Esophagus muscularis mucosa (tissue), 4 donors: ENCODE results near the gene UROC1. TPM values are rescaled to one million over a fixed set of nuclear protein-coding genes. Genes with fewer than 3 reads are reported as not detected.

Experiments used
- DNase-seq: peaks from one replicate; pipeline ENCODE4 v3.0.0-alpha.2; 2017; ENCODE audit errors: extremely low spot score
- H3K27ac ChIP-seq, 4 donors: fragments of 200-600 bp; sonication (generic); replicated peaks in 1 of 4; 1 replicate in 3 of 4; 2 replicates in 1 of 4; pipeline ENCODE4 v1.5.1; 2016 to 2019; ENCODE audit warnings: mild to moderate bottlenecking in 1 of 4
- H3K27me3 ChIP-seq, 4 donors: fragments of 200-600 bp; sonication (generic); one replicate each; pipeline versions ENCODE4 v1.5.1 to v1.6.0; 2016 to 2019
- H3K36me3 ChIP-seq, 4 donors: fragments of 200-600 bp; sonication (generic); one replicate each; pipeline ENCODE4 v1.5.1; 2016 to 2019
- H3K4me1 ChIP-seq, 4 donors: fragments of 200-600 bp; sonication (generic); one replicate each; pipeline ENCODE4 v1.5.1; 2016 to 2019
- H3K4me3 ChIP-seq, 4 donors: fragments of 200-600 bp; sonication (generic); 1 replicate in 2 of 4; 2 replicates in 2 of 4; pipeline ENCODE4 v1.5.1; 2016 to 2019; ENCODE audit warnings: mild to moderate bottlenecking in 4 of 4, moderate library complexity in 1 of 4
- H3K9me3 ChIP-seq, 4 donors: fragments of 200-600 bp; sonication (generic); 1 replicate in 3 of 4; 2 replicates in 1 of 4; pipeline ENCODE4 v1.5.1; 2016 to 2019
- CTCF ChIP-seq, 3 experiments: fragments of 200-600 bp in 2 of 3; fragments of 450-650 bp in 1 of 3; sonication (generic) in 2 of 3; IDR thresholded peaks; one replicate each; pipeline ENCODE4 v1.5.1; 2017 to 2019; ENCODE audit warnings: antibody characterized with exemption in 3 of 3, mild to moderate bottlenecking in 2 of 3, moderate library complexity in 1 of 3
- EP300 ChIP-seq: sonication (generic); formaldehyde crosslinking; IDR thresholded peaks from one replicate; pipeline ENCODE4 v1.6.1; 2017; ENCODE audit warnings: antibody characterized with exemption
- POLR2A ChIP-seq: fragments of 450-650 bp; IDR thresholded peaks from one replicate; pipeline ENCODE4 v1.6.1; 2017; ENCODE audit warnings: antibody characterized with exemption, moderate library complexity, mild to moderate bottlenecking, low read depth
- POLR2AphosphoS5 ChIP-seq, 2 donors: sonication (generic); formaldehyde crosslinking; IDR thresholded peaks; one replicate each; pipeline ENCODE4 v1.6.1; 2017; ENCODE audit warnings: antibody characterized with exemption in 2 of 2
- WGBS: methylation state at CpG from one replicate; pipeline ENCODE4 v1.1.5; 2018; 5-methylcytosine and 5-hydroxymethylcytosine counted together
- intact Hi-C: fragments of 100-400 bp; cut with DNase I; formaldehyde crosslinking; loops from one replicate; pipeline ENCODE4 v1.15.1; 2023
- total RNA-seq, 4 donors: library from RNA; depleted of rRNA; stranded (reverse); fragments of >200 nt; gene quantifications; one replicate each; pipeline versions ENCODE4 v1.1.0 to v1.2.1, GENCODE V29; 2016

The UROC1 gene
- total RNA-seq, 4 donors from 2014 or later: not detected

- no peak for DNase-seq
- intact Hi-C loops: no loop called here
- WGBS: 82% methylated on average over 8 of the region's 8 CpGs
- Histone ChIP-seq H3K9me3 (no peaks in the 10 kb centered on the region), H3K27me3 (no peaks in the 10 kb centered on the region), H3K27ac (no peak overlapping the region), H3K4me1 (peaks cover 3 to 24% (median 13%) of the 10 kb centered on the region in 4 donors), H3K4me3 (no peak overlapping the region), H3K36me3 (peaks cover 12 to 62% (median 50%) of the 10 kb centered on the region in 4 donors)
- TF ChIP-seq POLR2A (no peak), CTCF (IDR thresholded peaks at IDR 0.05) (no peak), POLR2AphosphoS5 (IDR thresholded peaks at IDR 0.05) (no peak), EP300 (no peak)
These were observed 68.7 kb downstream of the UROC1 start for GRCh38 chr3:126448893-126449180.

GRCh38 chr3:126448136-126448892 lies 69.3 kb downstream of the UROC1 start:
- TF ChIP-seq EP300 (no peak), POLR2A (no peak), CTCF (IDR thresholded peaks at IDR 0.05) (no peak), POLR2AphosphoS5 (IDR thresholded peaks at IDR 0.05) (no peak)
- DNase-seq: no peak
- WGBS: 93% methylated on average over 12 of the region's 17 CpGs
- H3K4me3 ChIP-seq: no peak overlapping the region
- peaks cover 3 to 24% (median 13%) of the 10 kb centered on the region in 4 donors for H3K4me1 ChIP-seq
- no peaks in the 10 kb centered on the region for H3K9me3 ChIP-seq
- intact Hi-C loops: no loop called here
- no peak overlapping the region for H3K27ac ChIP-seq
- H3K36me3 ChIP-seq: peaks cover 12 to 58% (median 50%) of the 10 kb centered on the region in 4 donors
- no peaks in the 10 kb centered on the region for H3K27me3 ChIP-seq

- peaks cover 12 to 57% (median 49%) of the 10 kb centered on the region in 4 donors for H3K36me3 ChIP-seq
- no peak overlapping the region for H3K27ac ChIP-seq
- peaks cover 3 to 24% (median 13%) of the 10 kb centered on the region in 4 donors for H3K4me1 ChIP-seq
- intact Hi-C loops: no loop called here
- DNase-seq: no peak
- H3K9me3 ChIP-seq: no peaks in the 10 kb centered on the region
- H3K27me3 ChIP-seq: no peaks in the 10 kb centered on the region
- H3K4me3 ChIP-seq: no peak overlapping the region
- no peak for TF ChIP-seq POLR2A
- TF ChIP-seq CTCF (IDR thresholded peaks at IDR 0.05): no peak
- TF ChIP-seq EP300: no peak
- no peak for TF ChIP-seq POLR2AphosphoS5 (IDR thresholded peaks at IDR 0.05)
- 81% methylated on average over 7 of the region's 12 CpGs for WGBS
These were observed 70.0 kb downstream of the UROC1 start for GRCh38 chr3:126447456-126448106.

- intact Hi-C loops: no loop called here
- no peak for DNase-seq
- Histone ChIP-seq H3K27me3 (no peaks in the 10 kb centered on the region), H3K27ac (no peak overlapping the region), H3K36me3 (peaks cover 11 to 53% (median 43%) of the 10 kb centered on the region in 4 donors), H3K9me3 (no peaks in the 10 kb centered on the region), H3K4me1 (peaks cover 3 to 24% (median 13%) of the 10 kb centered on the region in 4 donors), H3K4me3 (no peak overlapping the region)
- WGBS: 85% methylated on average over 2 of the region's 2 CpGs
- no peak for TF ChIP-seq CTCF (IDR thresholded peaks at IDR 0.05)
- TF ChIP-seq POLR2AphosphoS5 (IDR thresholded peaks at IDR 0.05): no peak
- TF ChIP-seq POLR2A: no peak
- TF ChIP-seq EP300: no peak
These were observed 70.8 kb downstream of the UROC1 start for GRCh38 chr3:126446791-126447190.
